Calu3 (cell line): ENCODE data around the gene NCOA6. TPM values are rescaled to one million over a fixed set of nuclear protein-coding genes. Genes with fewer than 3 reads are reported as not detected.

ENCODE experiments used
- BruUV-seq: library from RNA; stranded (reverse); fragments of 400-500 nt; replicated peaks from 2 replicates; lab custom pipeline; 2021; lab: Mats Ljungman, UMichigan
- CTCF ChIA-PET: fragments of 300-600 bp; sonication (Branson Sonifier 250); formaldehyde crosslinking; loops from one replicate; lab custom pipeline; 2022; ENCODE audit warnings: antibody characterized with exemption; lab: Charles Lee
- DNase-seq: peaks from one replicate; pipeline ENCODE4 v3.0.0; 2022
- H3K27ac Mint-ChIP-seq: one replicate; pipeline ENCODE4 v1.8.0; 2022; ENCODE audit warnings: mixed read lengths; ENCODE audit not compliant: unreplicated experiment
- H3K27me3 Mint-ChIP-seq: one replicate; pipeline ENCODE4 v1.8.0; 2022; ENCODE audit warnings: mixed read lengths; ENCODE audit not compliant: unreplicated experiment
- H3K36me3 Mint-ChIP-seq: one replicate; pipeline ENCODE4 v1.8.0; 2022; ENCODE audit warnings: mild to moderate bottlenecking, moderate library complexity, mixed read lengths; ENCODE audit not compliant: insufficient read depth, unreplicated experiment
- H3K4me1 Mint-ChIP-seq: one replicate; pipeline ENCODE4 v1.8.0; 2022; ENCODE audit warnings: mild to moderate bottlenecking, low read depth, mixed read lengths; ENCODE audit not compliant: unreplicated experiment
- H3K4me3 Mint-ChIP-seq: one replicate; pipeline ENCODE4 v1.8.0; 2022; ENCODE audit warnings: mild to moderate bottlenecking, low read depth, moderate library complexity, mixed read lengths; ENCODE audit not compliant: unreplicated experiment
- H3K9me3 Mint-ChIP-seq: one replicate; pipeline ENCODE4 v1.8.0; 2022; ENCODE audit warnings: low read depth, mixed read lengths; ENCODE audit not compliant: unreplicated experiment
- intact Hi-C: fragments of 100-400 bp; cut with micrococcal nuclease; formaldehyde crosslinking; loops from one replicate; pipeline ENCODE4 v1.10.0; 2022; ENCODE audit not compliant: unreplicated experiment
- total RNA-seq: library from RNA; stranded (reverse); gene quantifications from 2 replicates; pipeline ENCODE4 v1.2.3, GENCODE V29; 2022
- TF ChIP-seq, protein P1 (sequence below): fragments of 200-600 bp; IDR thresholded peaks from one replicate; pipeline ENCODE4 v1.8.0; 2022; ENCODE audit warnings: antibody characterized with exemption; ENCODE audit not compliant: unreplicated experiment

The NCOA6 gene
- total RNA-seq, 1 experiment from 2014 or later: 42.8 TPM

DNA sequence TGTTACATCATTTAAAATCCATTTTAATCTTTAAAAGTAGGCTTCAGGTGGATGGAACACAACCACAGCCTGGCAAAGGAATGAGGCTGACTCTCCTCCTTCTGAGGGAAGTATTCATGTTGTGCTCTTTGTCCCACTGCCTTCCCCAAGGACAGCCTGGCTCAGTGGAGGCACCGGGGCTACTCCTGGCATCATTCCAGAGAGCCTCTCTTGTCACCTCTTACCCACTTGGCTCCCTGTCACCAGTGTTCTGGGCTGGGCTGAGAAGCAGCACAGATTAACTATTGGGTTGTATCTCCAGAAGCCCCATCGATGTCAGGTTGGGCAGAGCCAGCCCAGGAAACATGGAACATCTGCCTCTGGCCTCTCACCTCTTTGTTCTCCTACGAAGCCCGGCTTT lies 132.0 kb downstream of the NCOA6 start:
- CTCF ChIA-PET: interaction anchor here (0.6 kb wide), 1 partner anchor 18 kb away, joined by 4 read pairs; no protein-coding TSS in a partner anchor
- DNase-seq: no peak
- Mint-ChIP-seq H3K9me3 (no peaks in the 10 kb centered on the region), H3K36me3 (no peaks in the 10 kb centered on the region), H3K4me3 (no peak overlapping the region), H3K27me3 (peaks cover 23% of the 10 kb centered on the region), H3K4me1 (peaks cover 10% of the 10 kb centered on the region), H3K27ac (no peak overlapping the region)
- BruUV-seq: no TSS peak
- TF ChIP-seq, protein P1, sequence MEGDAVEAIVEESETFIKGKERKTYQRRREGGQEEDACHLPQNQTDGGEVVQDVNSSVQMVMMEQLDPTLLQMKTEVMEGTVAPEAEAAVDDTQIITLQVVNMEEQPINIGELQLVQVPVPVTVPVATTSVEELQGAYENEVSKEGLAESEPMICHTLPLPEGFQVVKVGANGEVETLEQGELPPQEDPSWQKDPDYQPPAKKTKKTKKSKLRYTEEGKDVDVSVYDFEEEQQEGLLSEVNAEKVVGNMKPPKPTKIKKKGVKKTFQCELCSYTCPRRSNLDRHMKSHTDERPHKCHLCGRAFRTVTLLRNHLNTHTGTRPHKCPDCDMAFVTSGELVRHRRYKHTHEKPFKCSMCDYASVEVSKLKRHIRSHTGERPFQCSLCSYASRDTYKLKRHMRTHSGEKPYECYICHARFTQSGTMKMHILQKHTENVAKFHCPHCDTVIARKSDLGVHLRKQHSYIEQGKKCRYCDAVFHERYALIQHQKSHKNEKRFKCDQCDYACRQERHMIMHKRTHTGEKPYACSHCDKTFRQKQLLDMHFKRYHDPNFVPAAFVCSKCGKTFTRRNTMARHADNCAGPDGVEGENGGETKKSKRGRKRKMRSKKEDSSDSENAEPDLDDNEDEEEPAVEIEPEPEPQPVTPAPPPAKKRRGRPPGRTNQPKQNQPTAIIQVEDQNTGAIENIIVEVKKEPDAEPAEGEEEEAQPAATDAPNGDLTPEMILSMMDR: no peak
- intact Hi-C loops: no loop called here

DNA sequence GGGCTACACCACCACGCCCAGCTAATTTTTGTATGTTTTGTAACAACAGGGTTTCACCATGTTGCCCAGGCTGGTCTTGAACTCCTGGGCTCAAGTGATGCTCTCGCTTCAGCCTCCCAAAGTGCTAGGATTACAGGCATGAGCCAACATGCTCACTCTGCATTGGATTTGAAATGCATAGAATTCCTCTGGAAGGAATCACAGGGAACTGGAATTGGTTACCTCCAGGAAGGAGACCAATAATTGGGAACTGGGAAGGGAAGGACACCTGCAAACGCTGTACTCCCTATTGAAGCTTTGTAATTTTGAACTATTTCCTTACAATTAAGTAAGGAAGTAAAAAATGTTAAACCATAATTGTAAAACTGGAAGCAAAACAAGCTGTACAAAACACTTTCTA lies 133.6 kb downstream of the NCOA6 start:
- TF ChIP-seq, protein P1: no peak
- CTCF ChIA-PET: no interaction called here
- intact Hi-C loops: no loop called here
- BruUV-seq: no TSS peak
- Mint-ChIP-seq H3K4me1 (peaks cover 10% of the 10 kb centered on the region), H3K27ac (no peak overlapping the region), H3K27me3 (peaks cover 7% of the 10 kb centered on the region), H3K4me3 (no peak overlapping the region), H3K9me3 (no peaks in the 10 kb centered on the region), H3K36me3 (no peaks in the 10 kb centered on the region)
- no peak for DNase-seq

GRCh38 chr20:34689486-34689885 lies 136.0 kb downstream of the NCOA6 start:
- TF ChIP-seq, protein P1: no peak
- Mint-ChIP-seq H3K9me3 (no peaks in the 10 kb centered on the region), H3K36me3 (no peaks in the 10 kb centered on the region), H3K27ac (no peak overlapping the region), H3K4me3 (no peak overlapping the region), H3K4me1 (peaks cover 10% of the 10 kb centered on the region), H3K27me3 (no peaks in the 10 kb centered on the region)
- intact Hi-C loops: no loop called here
- CTCF ChIA-PET: interaction anchor here (0.6 to 2.0 kb wide), 5 partner anchors 14 to 219 kb away, joined by 3 to 9 read pairs (median 4); partner anchors contain the start of gene TP53INP2
- no TSS peak for BruUV-seq
- DNase-seq: no peak

GRCh38 chr20:34683667-34684066 lies 141.8 kb downstream of the NCOA6 start:
- DNase-seq: no peak
- intact Hi-C loops: no loop called here
- H3K4me1 Mint-ChIP-seq: peaks cover 8% of the 10 kb centered on the region
- no peaks in the 10 kb centered on the region for H3K36me3 Mint-ChIP-seq
- no TSS peak for BruUV-seq
- no peak overlapping the region for H3K4me3 Mint-ChIP-seq
- H3K27ac Mint-ChIP-seq: no peak overlapping the region
- CTCF ChIA-PET: no interaction called here
- H3K27me3 Mint-ChIP-seq: no peaks in the 10 kb centered on the region
- H3K9me3 Mint-ChIP-seq: no peaks in the 10 kb centered on the region
- TF ChIP-seq, protein P1: no peak
